ENCODE measurements around the gene SLC23A2. TPM values are rescaled to one million over a fixed set of nuclear protein-coding genes. Genes with fewer than 3 reads are reported as not detected.

The SLC23A2 gene
- polyA plus RNA-seq, 1 of the 3 experiments (the other 2 are of a cell fraction) = 14.0 TPM

DNA sequence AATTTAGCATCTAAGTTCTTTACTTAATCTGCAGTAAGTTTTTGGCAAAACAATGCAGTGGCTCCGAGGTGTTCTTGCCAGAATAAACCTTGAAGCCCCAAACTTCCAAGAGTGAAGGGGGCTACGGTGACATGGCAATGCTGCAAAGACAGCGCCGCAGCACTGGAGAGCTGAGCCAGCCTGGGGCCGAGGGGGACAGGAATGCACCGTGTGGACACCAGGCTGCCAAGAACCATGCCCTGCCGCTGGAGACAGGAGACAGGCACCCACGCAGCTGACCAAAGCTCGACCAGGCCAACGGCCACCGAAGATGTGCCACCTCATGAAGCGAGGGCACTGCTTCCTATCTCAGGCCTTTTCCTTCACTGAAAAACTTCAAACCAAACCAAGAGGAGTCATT, 146.2 kb downstream of the SLC23A2 start:
- POLR2A ChIA-PET = interaction anchor here (0.6 kb wide), 1 partner anchor 69 kb away, joined by 3 read pairs; no protein-coding TSS in a partner anchor
- DNase-seq = no peak
- Histone ChIP-seq H3K79me2 (ENCODE audit: insufficient read depth) (no peaks in the 10 kb centered on the region), H3F3A (replicated peaks; ENCODE audit: insufficient read depth) (no peaks in the 10 kb centered on the region), H3K27ac (ENCODE audit: low read depth in 2 of 2, low read length in 1 of 2) (no peak overlapping the region), H3K9ac (no peak overlapping the region), H3K4me2 (no peak overlapping the region), H3K36me3 (replicated peaks in 1 of 2; ENCODE audit: control insufficient read depth in 1 of 2, insufficient read depth in 2 of 2, low read length in 1 of 2) (peaks cover 6 to 25% of the 10 kb centered on the region in 2 experiments), H3K27me3 (ENCODE audit: insufficient read depth) (no peaks in the 10 kb centered on the region), H3K4me1 (ENCODE audit: control insufficient read depth in 1 of 2, insufficient read depth in 2 of 2, low read depth in 1 of 2, low read length in 1 of 2) (no peaks in the 10 kb centered on the region), H2AFZ (ENCODE audit: low read depth) (no peak overlapping the region), H3K9me3 (no peaks in the 10 kb centered on the region), H3K4me3 (ENCODE audit: low read depth in 2 of 2, low read length in 1 of 2) (no peak overlapping the region), H4K20me1 (ENCODE audit: insufficient read depth) (no peaks in the 10 kb centered on the region), H3K9me2 (no peaks in the 10 kb centered on the region)
- 94% methylated on average over 8 of the region's 12 CpGs for WGBS (ENCODE audit: low lambda C conversion rate)
- CTCF ChIA-PET = interaction anchor here (1.2 kb wide), 1 partner anchor 8 kb away, joined by 3 read pairs; no protein-coding TSS in a partner anchor
- no peak for TF ChIP-seq FOXJ3 (CRISPR knock-in tag; IDR thresholded peaks at IDR 0.05)
- TF ChIP-seq FOSL2 (IDR thresholded peaks at IDR 0.05; ENCODE audit: borderline replicate concordance, low read depth) = no peak
- TF ChIP-seq TAF1 (IDR thresholded peaks at IDR 0.05; ENCODE audit: borderline replicate concordance, low read depth, low read length) = no peak
- TF ChIP-seq EZH2phosphoT487 (IDR thresholded peaks at IDR 0.05; ENCODE audit: borderline replicate concordance, low read depth) = no peak
- no peak for TF ChIP-seq RXRA (IDR thresholded peaks at IDR 0.05; ENCODE audit: borderline replicate concordance, low read depth)
- no peak for TF ChIP-seq RCOR1 (IDR thresholded peaks at IDR 0.05; ENCODE audit: low read length)
- TF ChIP-seq, protein P1, sequence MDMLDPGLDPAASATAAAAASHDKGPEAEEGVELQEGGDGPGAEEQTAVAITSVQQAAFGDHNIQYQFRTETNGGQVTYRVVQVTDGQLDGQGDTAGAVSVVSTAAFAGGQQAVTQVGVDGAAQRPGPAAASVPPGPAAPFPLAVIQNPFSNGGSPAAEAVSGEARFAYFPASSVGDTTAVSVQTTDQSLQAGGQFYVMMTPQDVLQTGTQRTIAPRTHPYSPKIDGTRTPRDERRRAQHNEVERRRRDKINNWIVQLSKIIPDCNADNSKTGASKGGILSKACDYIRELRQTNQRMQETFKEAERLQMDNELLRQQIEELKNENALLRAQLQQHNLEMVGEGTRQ (IDR thresholded peaks at IDR 0.05; ENCODE audit: borderline replicate concordance, low read depth, low read length) = no peak
- TF ChIP-seq, protein P2, sequence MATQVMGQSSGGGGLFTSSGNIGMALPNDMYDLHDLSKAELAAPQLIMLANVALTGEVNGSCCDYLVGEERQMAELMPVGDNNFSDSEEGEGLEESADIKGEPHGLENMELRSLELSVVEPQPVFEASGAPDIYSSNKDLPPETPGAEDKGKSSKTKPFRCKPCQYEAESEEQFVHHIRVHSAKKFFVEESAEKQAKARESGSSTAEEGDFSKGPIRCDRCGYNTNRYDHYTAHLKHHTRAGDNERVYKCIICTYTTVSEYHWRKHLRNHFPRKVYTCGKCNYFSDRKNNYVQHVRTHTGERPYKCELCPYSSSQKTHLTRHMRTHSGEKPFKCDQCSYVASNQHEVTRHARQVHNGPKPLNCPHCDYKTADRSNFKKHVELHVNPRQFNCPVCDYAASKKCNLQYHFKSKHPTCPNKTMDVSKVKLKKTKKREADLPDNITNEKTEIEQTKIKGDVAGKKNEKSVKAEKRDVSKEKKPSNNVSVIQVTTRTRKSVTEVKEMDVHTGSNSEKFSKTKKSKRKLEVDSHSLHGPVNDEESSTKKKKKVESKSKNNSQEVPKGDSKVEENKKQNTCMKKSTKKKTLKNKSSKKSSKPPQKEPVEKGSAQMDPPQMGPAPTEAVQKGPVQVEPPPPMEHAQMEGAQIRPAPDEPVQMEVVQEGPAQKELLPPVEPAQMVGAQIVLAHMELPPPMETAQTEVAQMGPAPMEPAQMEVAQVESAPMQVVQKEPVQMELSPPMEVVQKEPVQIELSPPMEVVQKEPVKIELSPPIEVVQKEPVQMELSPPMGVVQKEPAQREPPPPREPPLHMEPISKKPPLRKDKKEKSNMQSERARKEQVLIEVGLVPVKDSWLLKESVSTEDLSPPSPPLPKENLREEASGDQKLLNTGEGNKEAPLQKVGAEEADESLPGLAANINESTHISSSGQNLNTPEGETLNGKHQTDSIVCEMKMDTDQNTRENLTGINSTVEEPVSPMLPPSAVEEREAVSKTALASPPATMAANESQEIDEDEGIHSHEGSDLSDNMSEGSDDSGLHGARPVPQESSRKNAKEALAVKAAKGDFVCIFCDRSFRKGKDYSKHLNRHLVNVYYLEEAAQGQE (IDR thresholded peaks at IDR 0.05; ENCODE audit: low read depth, low read length) = no peak
- TF ChIP-seq POLR2AphosphoS5 (IDR thresholded peaks at IDR 0.05; ENCODE audit: low read depth, low read length) = no peak
- TF ChIP-seq SIN3A (IDR thresholded peaks at IDR 0.05; ENCODE audit: borderline replicate concordance, low read depth, low read length) = no peak
- TF ChIP-seq FOXM1 (IDR thresholded peaks at IDR 0.05; ENCODE audit: low read depth) = no peak
- TF ChIP-seq TCF12 (IDR thresholded peaks at IDR 0.05) = no peak
- no peak for TF ChIP-seq GABPA (IDR thresholded peaks at IDR 0.05; ENCODE audit: low read depth)
- TF ChIP-seq CHD2 (IDR thresholded peaks at IDR 0.05; ENCODE audit: low read length, partially characterized antibody) = no peak
- no peak for TF ChIP-seq GATA2 (CRISPR knock-in tag; IDR thresholded peaks at IDR 0.05)
- no peak for TF ChIP-seq RFX5 (IDR thresholded peaks at IDR 0.05; ENCODE audit: low read length)
- no peak for TF ChIP-seq MXI1 (IDR thresholded peaks at IDR 0.05; ENCODE audit: low read depth, low read length)
- TF ChIP-seq RAD21 (IDR thresholded peaks at IDR 0.05; ENCODE audit: low read length) = no peak
- no peak for TF ChIP-seq TEAD4 (IDR thresholded peaks at IDR 0.05; ENCODE audit: borderline replicate concordance, insufficient read depth)
- TF ChIP-seq SMC3 (IDR thresholded peaks at IDR 0.05; ENCODE audit: low read depth, low read length) = no peak
